Loucy (cell line): ENCODE data around the gene SUZ12.
"Not testable (repeated sequence)": the region's sequence is repeated elsewhere in the genome, so short reads cannot be mapped to it uniquely, and the experiment has no call there.

Source experiments
- CTCF ChIP-seq: fragments of 200-600 bp; sonication (generic); conservative IDR thresholded peaks from 2 replicates; pipeline ENCODE4 v1.5.1; 2014; ENCODE audit warnings: mild to moderate bottlenecking, antibody characterized with exemption, low read length
- EZH2phosphoT487 ChIP-seq: fragments of 200-600 bp; IDR thresholded peaks from 2 replicates; pipeline ENCODE4 v1.6.1; 2018; ENCODE audit warnings: antibody characterized with exemption, mild to moderate bottlenecking, moderate library complexity, borderline replicate concordance

GRCh38 chr17:32041306-32041875, 104.6 kb downstream of the SUZ12 start:
- not testable (repeated sequence) for TF ChIP-seq CTCF, EZH2phosphoT487
